Medulla oblongata (tissue), 1 donor: ENCODE data around the gene NINL.
A peak's percentile ranks its signal among the peaks of the same experiment; 100 is the strongest.
"Not testable (repeated sequence)": the region's sequence is repeated elsewhere in the genome, so short reads cannot be mapped to it uniquely, and the experiment has no call there.

Experiments used
- DNase-seq: peaks from one replicate; pipeline ENCODE4 v3.0.0-alpha.2; 2015; ENCODE audit errors: extremely low spot score

Gene NINL

DNA sequence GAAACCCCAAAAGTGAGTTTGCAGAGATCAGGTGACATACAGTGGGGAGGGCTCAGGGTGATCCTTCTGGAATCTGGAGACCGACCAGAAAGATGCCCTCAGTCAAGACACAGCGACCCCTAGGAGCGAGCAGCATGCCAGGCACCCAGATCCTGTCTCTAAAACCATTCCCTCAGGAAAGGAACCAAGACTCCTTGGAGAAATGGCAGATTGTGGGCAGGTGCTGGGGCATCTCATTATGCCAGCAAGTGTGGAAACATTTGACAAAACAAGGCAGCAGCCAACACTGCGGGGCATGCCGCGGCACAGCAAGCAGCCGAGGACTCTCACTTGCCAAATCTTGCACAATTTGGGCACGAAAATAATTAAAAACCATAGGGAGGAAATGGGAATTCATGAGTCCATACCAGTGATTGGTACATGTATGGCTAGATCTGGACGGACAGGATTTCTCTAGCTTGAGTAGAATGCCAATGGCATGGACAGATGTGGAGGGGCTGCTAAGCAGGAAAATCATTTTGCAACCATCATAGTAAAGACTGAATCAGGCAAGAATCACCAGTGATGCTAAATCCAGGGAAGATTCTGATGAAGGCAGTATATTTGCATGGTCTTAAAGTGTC is 101.0 kb downstream of the NINL start:
- DNase-seq: no peak

DNA sequence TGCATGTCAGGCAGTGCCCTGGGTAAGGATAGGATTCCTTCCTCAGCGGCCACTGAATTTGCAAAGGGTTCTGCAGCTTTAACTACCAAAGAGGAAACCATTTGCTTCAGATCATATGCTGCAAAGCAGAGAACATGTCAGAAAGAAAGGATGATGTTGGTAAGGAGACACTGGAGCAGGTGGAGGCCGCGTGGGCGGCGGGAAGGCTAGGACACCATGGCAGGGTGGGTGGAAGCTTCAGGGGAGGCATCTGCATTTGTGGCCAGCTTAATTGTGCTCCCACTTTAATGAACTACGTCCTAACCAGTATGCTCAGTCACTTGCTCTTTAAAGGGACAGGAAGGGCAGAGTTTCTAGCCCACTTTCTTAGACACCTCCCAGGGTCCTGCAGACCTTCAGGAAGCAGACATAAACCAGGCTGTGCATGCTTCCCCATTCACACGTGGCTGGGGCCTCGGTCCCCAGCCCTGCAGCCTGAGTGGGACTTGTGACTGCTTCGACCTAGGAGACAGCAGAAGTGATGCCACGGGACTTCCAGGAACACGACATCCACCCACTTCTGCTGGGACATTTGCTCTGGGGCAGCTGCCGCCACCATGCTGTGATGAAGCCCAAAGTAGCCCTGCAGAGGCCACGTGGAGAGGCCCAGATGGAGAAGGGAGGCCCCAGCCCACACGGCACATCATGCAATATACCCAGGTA is 101.7 kb downstream of the NINL start:
- DNase-seq: no peak

DNA sequence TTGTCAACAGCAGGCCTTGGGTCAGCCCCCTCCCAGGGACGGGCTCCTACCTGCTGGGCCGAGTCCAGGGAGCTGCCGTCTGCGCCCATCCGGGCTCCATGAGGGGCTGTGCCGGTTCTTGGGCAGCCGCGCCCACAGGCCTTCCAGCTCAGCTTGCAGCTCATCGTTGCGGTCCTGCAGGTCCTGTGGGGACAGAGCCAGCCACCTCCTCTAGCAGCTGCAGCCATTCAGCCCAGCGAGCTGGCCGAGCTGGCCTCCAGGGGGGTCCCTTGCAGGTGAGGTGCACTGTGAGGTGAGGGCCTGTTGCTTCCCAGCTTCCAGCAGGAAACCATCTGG is 103.4 kb downstream of the NINL start:
- no peak for DNase-seq

DNA sequence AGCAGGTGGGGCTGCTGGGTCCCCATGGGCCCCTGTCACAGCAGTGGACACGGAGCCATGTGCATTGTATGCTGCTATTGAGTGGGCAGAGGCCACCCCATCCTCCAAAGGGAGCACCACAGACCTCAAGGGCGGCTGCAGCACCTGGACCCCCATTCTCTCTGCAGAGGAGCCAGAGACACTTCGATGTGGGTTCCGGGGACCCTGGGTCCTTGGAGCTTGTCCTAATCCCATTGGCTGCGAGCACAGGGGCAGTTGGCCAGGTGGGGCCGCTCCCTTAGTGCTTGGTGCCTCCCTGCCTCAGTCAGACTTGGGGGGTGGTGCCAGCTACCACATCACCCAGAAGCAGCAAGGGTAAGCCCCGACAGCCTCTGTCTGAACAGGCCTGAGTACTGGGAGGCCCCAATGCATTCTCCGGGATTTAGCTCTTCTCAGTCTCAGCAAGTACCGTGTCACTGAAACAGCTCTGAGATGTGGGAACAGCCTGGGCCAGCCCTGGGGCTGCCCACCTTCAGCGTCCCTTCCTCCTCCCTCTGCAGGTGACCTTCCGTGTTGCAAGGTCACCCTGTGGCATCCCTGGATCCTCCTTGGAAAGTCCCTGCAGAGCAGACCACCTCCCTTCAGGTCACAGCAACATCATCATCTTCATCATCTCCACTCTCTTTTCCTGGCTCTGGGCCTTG is 104.0 kb downstream of the NINL start:
- no peak for DNase-seq

DNA sequence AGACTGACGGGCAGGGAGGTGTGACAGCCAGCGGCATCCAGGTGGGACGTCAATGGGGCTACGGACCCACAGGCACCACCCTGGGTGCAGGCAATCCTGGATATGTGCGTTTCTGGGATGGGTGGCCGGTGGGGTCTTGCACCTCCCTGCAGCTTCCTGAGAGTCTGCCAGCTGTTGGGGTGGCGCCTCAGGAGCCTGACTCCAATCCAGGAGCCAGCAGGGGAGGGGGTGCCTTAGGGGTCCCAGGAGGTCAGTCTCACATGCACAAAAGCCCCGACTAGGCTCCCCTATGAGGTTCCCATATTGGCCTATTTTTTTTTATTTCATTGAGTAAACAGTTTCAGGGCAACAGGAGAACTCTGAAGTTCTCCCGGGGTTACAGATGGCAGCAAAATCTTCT is 104.5 kb downstream of the NINL start:
- DNase-seq: no peak

DNA sequence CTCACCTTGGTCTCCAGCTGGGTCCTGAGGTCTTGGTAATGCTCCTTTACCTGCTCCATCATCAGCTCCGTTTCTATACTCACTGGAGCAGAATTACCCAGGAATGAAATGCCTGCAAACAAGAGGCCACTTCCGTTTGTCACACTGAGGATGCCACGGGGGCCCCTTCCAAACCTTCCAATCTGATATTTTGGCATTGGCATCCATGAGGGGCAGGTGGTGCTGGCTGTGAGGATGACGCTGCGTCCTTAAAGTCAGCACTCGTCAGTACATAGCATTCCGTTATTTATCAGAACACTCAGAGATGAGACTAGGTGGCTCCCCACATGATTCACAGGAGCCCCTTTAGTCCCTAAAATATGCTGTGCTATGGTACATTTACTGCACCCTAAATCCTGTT is 105.2 kb downstream of the NINL start:
- no peak for DNase-seq

DNA sequence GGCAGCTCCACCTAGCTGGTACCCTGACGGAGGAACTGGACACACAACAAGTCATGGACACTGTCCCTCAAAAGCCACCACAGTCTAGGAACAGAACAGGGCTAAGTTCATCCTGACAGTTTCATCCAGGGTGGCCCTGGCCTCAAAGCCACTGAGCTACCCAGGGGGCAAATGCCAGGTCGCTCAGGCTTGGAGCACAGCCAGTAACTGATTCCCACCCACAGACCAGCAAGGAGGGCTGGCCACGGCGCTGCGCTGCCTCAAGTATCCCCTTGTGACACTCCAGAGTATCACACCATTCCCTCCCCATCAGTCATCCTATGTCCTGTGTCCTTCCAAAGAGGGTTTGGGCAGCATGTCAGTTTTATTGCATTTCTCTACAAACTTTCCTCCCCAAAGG is 105.7 kb downstream of the NINL start:
- DNase-seq: no peak

DNA sequence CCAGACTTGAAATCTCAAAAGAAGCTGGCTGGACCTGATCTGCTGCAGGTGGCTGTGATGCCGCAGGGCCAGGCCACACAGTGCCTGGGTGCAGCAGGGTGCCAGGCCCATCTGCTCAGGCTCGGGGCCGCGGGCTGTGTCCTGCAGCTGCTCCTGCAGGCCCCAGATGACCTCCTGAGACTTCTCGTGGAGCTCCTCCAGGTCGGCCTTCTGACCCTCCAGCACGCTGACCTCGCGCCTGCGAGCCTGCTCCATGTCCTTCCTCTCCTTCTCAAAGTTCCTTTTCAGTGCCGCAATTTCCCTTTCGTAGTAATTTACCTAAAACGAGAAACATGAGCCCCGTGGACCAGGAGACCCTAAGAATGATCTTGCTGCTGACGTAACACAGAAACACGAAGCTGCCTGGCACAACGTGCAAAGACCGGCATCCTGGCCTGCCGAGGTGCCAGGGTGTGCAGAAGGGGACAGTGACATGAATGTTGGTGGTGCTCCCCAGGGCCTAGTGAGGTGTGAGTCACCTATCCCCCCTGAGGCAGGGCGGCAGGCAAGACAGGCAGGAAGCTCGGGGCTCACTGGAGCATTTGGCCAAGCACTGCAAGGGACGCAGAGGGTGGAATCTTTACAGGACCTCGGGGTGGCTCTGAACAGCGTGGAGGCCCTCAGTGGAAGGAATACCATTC is 106.3 kb downstream of the NINL start:
- no peak for DNase-seq

DNA sequence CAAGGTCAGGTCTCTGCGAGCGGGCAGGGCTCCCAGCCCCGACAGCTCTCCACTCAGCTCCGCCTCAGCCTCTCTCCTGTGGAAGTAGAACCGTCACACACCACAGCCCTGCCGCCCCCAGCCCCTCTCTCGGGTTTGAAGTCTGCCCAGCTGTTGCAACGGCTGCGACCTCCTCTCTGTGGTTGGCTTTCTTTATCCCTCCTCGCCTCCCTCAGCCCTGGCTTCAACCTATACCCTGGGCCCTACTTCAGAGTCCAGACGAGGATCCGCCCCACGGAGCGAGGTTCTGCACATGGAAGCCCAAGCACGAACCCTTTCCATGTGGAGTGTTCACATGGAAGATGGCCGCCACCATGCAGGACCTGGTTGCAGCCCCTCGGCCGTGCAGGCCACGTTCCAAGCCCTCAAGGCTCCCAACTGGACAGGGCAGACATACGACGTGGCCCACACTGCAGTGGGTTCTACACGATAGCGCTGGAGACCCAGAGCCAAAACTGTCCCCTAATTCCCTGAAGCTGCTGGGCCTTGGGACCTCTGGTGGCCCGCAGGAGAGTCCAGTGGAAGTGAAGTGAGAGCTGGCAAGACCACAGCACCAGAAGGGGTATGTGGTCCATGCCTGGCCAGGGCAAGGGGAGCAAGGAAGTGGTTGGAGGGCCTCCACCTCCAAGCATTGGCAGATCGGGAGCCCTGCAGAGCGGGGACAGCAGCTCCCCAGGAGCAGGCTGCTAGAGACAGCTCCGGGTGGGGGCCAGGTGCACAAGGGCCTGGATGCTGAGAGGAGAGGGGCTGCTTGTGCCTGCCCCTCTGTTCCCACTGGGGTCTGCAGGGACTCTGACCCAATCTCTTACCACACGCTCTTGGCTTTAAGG is 108.1 kb downstream of the NINL start:
- no peak for DNase-seq

DNA sequence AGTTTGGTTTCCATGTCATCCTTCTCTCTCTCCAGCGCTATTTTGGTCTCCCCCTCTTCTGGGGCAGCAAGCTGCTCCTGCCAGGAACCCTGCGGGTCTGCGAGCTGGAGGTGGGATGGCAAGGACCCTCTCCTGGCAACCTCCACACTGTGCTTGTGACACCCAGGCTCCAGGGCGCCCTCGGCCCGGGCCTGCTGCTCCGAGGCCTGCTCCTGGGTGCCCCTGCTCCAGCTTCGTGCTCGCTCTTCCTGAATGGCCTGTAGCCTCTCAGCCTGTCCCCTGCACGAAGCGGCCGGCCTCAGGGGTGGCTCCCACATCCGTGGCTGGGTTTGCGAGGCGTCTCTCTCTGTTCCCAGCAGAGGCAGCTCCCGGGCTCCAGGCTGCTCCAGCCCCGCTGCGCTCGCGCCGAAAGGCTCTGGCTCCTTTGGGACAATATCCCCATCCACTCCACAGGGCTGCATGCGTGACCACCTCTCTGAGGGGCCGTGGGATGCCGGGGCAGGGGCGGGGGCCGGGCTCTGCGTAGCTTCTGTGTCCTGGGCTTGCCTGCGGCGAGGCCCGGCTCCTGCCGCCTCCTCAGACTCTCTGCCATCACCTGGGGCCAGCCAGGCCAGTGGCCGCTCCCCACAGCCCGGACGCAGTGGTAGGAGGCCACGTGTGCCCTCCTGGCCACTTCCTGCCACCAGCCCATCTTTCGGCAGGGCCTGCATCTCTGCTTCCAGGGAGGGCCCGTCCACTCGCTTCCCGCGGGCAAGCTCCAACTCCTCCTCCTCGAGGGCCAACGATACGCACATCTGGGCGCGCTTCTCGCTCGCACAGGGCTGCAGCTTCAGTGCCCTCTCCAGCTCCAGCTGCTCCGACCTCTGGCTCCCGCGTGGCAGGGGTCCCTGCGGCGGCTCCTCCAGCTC is 109.0 kb downstream of the NINL start:
- no peak for DNase-seq

DNA sequence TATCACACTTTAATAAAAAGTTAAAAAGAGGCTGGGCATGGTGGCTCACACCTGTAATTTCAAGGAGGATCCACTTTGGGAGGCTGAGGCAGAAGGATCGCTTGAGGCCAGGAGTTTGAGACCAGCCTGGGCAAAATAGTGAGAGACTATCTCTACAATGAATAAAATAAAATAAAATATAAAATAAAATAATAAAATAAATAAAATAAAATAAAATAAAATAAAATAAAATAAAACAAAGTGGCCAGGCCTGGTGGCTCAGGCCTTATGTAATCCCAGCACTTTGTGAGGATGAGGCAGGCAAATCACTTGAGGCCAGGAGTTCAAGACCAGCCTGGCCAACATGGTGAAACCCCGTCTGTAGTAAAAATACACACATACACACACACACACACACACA is 112.0 kb downstream of the NINL start:
- not testable (repeated sequence) for DNase-seq

DNA sequence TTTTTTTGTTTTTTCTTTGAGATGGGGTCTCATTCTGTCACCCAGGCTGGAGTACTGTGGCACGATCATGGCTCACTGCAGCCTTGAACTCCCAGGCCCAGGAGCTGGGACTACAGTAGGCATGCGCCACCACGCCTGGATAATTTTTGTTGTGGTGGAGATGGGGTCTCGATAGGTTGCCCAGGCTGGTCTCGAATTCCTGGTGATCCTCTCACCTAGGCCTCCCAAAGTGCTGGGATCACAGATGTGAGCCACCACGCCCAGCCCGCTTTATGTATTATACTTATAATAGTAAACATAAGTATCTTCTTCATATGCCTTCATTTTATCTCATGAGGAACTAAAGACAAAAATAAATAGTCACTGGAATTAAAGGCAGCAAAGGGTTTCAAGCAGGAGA is 114.3 kb downstream of the NINL start:
- no peak for DNase-seq

DNA sequence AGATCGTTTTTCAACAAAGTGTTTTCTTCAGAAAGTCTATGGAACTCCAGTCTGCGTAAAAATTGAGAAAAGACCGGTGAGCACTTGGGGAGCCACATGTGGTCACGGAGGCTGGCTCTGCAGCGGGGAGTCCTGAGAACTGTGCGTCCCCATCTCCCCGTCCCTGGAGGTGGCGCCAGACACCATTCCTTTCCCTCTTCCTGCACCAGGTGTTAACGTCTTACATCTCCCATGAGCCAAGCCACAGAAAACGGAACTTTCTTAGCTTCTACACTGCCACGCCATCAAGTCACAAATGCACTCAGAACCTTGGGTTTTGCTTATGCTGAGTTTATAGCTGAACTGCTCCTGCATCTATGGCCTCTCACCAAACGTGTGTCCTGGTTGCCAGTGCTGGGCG is 115.3 kb downstream of the NINL start:
- no peak for DNase-seq

DNA sequence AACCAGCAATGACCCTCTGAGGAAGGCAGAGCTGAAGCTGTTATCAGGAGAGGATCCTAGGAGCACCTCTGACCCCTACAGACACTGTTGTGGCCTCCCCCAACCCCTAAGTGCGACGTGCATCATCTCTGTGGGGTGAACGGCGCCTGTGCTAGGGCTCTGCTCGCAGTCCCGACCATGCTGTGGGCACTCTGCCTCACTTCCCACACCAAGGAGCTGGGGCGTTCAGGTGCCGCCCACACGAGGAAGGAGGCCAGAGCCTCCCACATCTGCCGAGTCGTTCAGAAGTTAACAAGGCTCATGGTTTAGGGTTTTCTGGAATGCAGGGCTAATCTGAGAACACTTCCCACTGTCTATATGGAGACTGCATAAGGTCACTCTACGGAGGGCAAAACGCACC is 115.8 kb downstream of the NINL start:
- DNase-seq: no peak

DNA sequence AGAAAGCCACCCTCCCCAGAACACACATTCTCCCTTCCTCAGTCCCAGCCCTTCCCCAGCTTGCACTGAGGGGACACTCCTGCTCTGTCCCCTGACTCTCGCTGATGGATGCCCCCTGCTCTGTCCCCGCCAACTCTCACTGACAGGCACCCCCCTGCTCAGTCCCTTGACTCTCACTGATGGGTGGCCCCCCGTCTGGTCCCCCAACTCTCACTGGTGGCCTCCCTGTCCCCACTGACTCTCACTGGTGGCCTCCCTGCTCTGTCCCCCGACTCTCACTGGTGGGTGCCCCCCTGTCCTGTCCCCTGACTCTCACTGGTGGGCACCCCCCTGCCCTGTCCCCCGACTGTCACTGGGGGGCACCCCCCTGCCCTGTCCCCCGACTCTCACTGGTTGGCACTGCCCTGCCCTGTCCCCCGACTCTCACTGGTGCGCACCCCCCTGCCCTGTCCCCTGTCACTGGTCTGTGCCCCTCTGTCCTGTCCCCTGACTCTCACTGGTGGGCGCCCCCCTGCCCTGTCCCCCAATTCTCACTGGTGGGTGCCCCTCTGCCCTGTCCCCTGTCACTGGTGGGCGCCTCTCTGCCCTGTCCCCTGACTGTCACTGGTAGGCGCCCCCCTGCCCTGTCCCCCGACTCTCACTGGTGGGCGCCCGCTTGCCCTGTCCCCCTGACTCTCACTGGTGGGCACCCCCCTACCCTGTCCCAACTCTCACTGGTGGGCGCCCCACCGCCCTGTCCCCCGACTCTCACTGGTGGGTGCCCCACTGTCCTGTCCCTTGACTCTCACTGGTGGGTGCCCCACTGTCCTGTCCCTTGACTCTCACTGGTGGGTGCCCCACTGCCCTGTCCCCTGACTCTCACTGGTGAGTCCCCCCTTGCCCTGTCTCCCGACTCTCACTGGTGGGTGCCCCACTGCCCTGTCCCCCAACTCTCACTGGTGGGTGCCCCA is 116.9 kb downstream of the NINL start:
- no peak for DNase-seq

DNA sequence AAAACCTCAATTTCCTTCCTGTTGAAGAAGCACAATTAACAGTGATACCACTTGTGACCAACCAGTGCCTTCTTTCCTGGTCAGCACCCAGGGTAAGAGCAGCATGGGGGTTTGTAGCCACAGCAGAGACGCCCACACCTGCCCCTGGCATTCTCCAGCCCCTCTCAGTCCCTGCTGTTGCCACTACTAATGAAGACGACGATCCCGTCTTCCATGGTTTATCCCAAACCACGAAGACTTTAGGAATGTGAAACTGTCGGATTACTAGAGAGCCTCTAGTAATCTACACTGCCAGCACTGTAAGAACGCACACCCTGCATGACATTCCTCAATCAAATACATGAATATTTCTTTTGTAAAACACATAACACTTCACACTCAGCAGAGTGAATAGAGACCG is 117.9 kb downstream of the NINL start:
- DNase-seq: no peak

DNA sequence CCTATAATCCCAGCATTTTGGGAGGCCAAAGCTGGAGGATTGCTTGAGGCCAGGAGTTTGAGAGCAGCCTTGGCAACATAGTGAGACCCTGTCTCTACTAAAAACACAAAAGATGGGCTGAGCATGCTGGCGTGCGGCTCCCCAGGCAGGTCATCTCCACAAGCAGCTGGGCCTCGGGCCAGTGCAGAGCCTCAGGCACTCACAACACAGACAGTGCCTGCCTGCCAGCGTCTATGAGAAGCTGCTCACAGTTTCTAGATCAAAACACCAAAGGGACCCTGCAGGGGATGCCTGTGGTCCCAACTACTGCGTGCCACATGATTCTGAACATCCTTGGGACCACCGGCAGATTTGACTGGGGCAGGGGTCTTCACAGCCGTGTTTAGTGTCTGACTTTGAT is 118.5 kb downstream of the NINL start:
- DNase-seq: peak; percentile 47

DNA sequence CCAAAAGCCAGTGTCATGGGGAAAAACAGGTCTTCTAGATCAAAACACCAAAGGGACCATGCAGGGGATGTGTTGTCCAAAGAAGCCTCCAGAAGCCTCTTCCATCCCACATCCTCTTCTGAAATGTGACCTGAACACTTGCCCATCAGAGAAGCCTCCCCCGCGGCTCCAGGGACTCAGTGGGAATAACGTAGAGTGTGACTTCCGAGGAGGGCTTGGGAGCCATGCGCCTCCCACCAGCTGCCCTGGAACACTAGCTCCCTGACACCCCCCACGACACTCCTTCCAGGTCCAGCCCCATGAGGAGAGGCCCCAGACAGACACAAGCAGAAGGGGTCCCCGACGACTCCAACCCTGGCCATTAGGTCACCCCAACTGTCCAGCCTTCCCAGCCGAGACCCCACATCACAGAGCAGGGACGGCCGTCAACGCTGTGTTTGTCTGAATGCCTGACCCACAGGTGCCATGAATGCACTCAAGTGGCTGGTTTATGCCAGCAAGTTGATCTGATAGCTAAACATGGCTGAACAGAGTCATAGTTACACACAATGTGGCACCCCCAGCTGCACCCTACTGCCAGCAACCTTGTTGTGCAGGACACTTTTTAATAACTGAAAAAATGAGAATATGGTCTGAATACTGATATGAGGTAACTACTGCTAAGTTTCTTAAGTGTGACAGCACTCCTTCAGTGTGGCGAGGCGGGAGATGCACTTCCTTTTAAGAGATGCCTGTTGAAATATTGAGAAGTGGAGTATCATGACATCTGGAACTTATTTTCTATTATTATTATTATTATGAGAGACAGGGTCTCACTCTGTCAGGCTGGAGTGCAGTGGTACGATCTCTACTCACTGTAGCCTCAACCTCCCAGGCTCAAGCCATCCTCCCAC is 119.8 kb downstream of the NINL start:
- DNase-seq: no peak
